ENCODE results near the gene MPPE1. TPM values are rescaled to one million over a fixed set of nuclear protein-coding genes. Genes with fewer than 3 reads are reported as not detected.

The MPPE1 gene
- total and polyA plus RNA-seq, 9 of the 15 experiments (the other 6 are each of a cell fraction or from before 2014, with no cell fraction given) = 10.7 to 19.5 (median 13.3) TPM

GRCh38 chr18:11951390-11951851 is 43.3 kb upstream of the MPPE1 start (continued):
- TF ChIP-seq ZBTB12 (CRISPR knock-in tag; IDR thresholded peaks at IDR 0.05) (no peak), ILK (tag; IDR thresholded peaks at IDR 0.05; ENCODE audit: borderline replicate concordance, low read depth) (no peak), XRCC5 (IDR thresholded peaks at IDR 0.05; ENCODE audit: low read depth, low read length) (no peak), CBX5 (IDR thresholded peaks at IDR 0.05; ENCODE audit: borderline replicate concordance, low read depth) (no peak), FOS (IDR thresholded peaks at IDR 0.05; ENCODE audit: extremely low read depth, insufficient read length) (no peak), L3MBTL2 (IDR thresholded peaks at IDR 0.05) (no peak), TCF7 (IDR thresholded peaks at IDR 0.05; ENCODE audit: borderline replicate concordance) (no peak), ZNF696 (CRISPR knock-in tag; conservative IDR thresholded peaks at IDR 0.05) (no peak), HDAC8 (tag; IDR thresholded peaks at IDR 0.05) (no peak), NCOA1 (IDR thresholded peaks at IDR 0.05; ENCODE audit: low read depth) (peak; percentile 56; the same call in 1 of the 2 replicates), GTF2F1 (IDR thresholded peaks at IDR 0.05; ENCODE audit: low read depth, low read length) (no peak), MEF2D (tag; conservative IDR thresholded peaks at IDR 0.05; ENCODE audit: low read depth) (no peak), EP300 (IDR thresholded peaks at IDR 0.05; ENCODE audit: low read length) (peak; percentile 84), ZNF280B (CRISPR knock-in tag; IDR thresholded peaks at IDR 0.05) (no peak), IFI16 (CRISPR knock-in tag; IDR thresholded peaks at IDR 0.05) (no peak), MTA2 (IDR thresholded peaks at IDR 0.05; ENCODE audit: low read depth) (peak; percentile 72), NFE2 (IDR thresholded peaks at IDR 0.05; ENCODE audit: low read depth) (no peak), ZNF518B (CRISPR knock-in tag; IDR thresholded peaks at IDR 0.05) (no peak)
- TF ChIP-seq, protein P1, sequence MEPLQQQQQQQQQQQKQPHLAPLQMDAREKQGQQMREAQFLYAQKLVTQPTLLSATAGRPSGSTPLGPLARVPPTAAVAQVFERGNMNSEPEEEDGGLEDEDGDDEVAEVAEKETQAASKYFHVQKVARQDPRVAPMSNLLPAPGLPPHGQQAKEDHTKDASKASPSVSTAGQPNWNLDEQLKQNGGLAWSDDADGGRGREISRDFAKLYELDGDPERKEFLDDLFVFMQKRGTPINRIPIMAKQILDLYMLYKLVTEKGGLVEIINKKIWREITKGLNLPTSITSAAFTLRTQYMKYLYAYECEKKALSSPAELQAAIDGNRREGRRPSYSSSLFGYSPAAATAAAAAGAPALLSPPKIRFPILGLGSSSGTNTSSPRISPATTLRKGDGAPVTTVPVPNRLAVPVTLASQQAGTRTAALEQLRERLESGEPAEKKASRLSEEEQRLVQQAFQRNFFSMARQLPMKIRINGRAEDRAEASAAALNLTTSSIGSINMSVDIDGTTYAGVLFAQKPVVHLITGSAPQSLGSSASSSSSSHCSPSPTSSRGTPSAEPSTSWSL (CRISPR knock-in tag; IDR thresholded peaks at IDR 0.05; ENCODE audit: borderline replicate concordance) = no peak
- TF ChIP-seq, protein P2, sequence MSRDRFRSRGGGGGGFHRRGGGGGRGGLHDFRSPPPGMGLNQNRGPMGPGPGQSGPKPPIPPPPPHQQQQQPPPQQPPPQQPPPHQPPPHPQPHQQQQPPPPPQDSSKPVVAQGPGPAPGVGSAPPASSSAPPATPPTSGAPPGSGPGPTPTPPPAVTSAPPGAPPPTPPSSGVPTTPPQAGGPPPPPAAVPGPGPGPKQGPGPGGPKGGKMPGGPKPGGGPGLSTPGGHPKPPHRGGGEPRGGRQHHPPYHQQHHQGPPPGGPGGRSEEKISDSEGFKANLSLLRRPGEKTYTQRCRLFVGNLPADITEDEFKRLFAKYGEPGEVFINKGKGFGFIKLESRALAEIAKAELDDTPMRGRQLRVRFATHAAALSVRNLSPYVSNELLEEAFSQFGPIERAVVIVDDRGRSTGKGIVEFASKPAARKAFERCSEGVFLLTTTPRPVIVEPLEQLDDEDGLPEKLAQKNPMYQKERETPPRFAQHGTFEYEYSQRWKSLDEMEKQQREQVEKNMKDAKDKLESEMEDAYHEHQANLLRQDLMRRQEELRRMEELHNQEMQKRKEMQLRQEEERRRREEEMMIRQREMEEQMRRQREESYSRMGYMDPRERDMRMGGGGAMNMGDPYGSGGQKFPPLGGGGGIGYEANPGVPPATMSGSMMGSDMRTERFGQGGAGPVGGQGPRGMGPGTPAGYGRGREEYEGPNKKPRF (IDR thresholded peaks at IDR 0.05; ENCODE audit: low read depth, low read length) = no peak
